H1 (cell line): Measurements from ENCODE around the gene THPO. TPM values are rescaled to one million over a fixed set of nuclear protein-coding genes. Genes with fewer than 3 reads are reported as not detected.

ENCODE experiments used
- CTCF ChIA-PET: fragments of 300-600 bp; sonication (Branson Sonifier 250); formaldehyde crosslinking; loops from one replicate; lab custom pipeline; 2021; ENCODE audit not compliant: partially characterized antibody; lab: Charles Lee
- POLR2A ChIA-PET: fragments of 300-600 bp; sonication (Branson Sonifier 250); formaldehyde crosslinking; loops from one replicate; lab custom pipeline; 2021; ENCODE audit warnings: inconsistent platforms; ENCODE audit not compliant: partially characterized antibody; lab: Charles Lee
- DNase-seq, 2 experiments: peaks; one replicate each; pipeline versions ENCODE4 v3.0.0 to v3.0.0-alpha.2; 2010 to 2022; ENCODE audit warnings: low spot score in 2 of 2, low read depth in 1 of 2, mixed read lengths in 1 of 2
- FAIRE-seq: peaks from 2 replicates; lab custom pipeline; 2011; peaks lifted over from hg19 to GRCh38; lab: Jason Lieb, UNC
- H2AFZ ChIP-seq: 2 replicates; pipeline ENCODE4 v1.8.1; 2012; ENCODE audit warnings: low read length, inconsistent platforms
- H2AK5ac ChIP-seq: 2 replicates; pipeline ENCODE4 v1.6.1; 2013; ENCODE audit warnings: low read depth, low read length
- H2BK120ac ChIP-seq: replicated peaks from 2 replicates; pipeline ENCODE3; 2013; ENCODE audit warnings: low read depth, low read length, inconsistent platforms
- H2BK12ac ChIP-seq: 2 replicates; pipeline ENCODE4 v1.6.1; 2013; ENCODE audit warnings: low read depth, low read length
- H2BK15ac ChIP-seq: 2 replicates; pipeline ENCODE4 v1.6.1; 2013; ENCODE audit warnings: low read length
- H2BK20ac ChIP-seq: 2 replicates; pipeline ENCODE4 v1.6.1; 2013; ENCODE audit warnings: low read length
- H2BK5ac ChIP-seq: 2 replicates; pipeline ENCODE4 v1.6.1; 2013; ENCODE audit warnings: low read depth, low read length
- H3K14ac ChIP-seq: 2 replicates; pipeline ENCODE4 v1.6.1; 2013; ENCODE audit warnings: inconsistent platforms; ENCODE audit not compliant: insufficient read length
- H3K18ac ChIP-seq: 2 replicates; pipeline ENCODE4 v1.6.1; 2013; ENCODE audit warnings: low read length; ENCODE audit errors: extremely low read depth
- H3K23ac ChIP-seq: 2 replicates; pipeline ENCODE4 v1.6.1; 2013; ENCODE audit warnings: inconsistent platforms; ENCODE audit not compliant: insufficient read length
- H3K23me2 ChIP-seq: 2 replicates; pipeline ENCODE4 v1.6.1; 2013; ENCODE audit warnings: low read depth, low read length
- H3K27ac ChIP-seq: 2 replicates; pipeline ENCODE4 v1.6.1; 2011; ENCODE audit warnings: low read depth, low read length, inconsistent platforms
- H3K27me3 ChIP-seq, 4 experiments: replicated peaks in 1 of 4; 1 replicate in 1 of 4; 2 replicates in 3 of 4; pipeline versions ENCODE4 v1.6.1 to v1.8.1; 2011 to 2013; ENCODE audit warnings: low read length in 3 of 4, mild to moderate bottlenecking in 3 of 4, inconsistent platforms in 2 of 4, mixed read lengths in 2 of 4, moderate library complexity in 1 of 4; ENCODE audit not compliant: control insufficient read depth in 3 of 4, insufficient read depth in 3 of 4; ENCODE audit errors: extremely low read depth in 1 of 4
- H3K36me3 ChIP-seq, 4 experiments: 2 replicates each; pipeline versions ENCODE4 v1.6.1 to v1.8.1; 2011 to 2013; ENCODE audit warnings: mild to moderate bottlenecking in 4 of 4, low read length in 3 of 4, moderate library complexity in 2 of 4, control low read depth in 1 of 4, inconsistent platforms in 1 of 4; ENCODE audit not compliant: insufficient read depth in 4 of 4, control insufficient read depth in 2 of 4
- H3K4ac ChIP-seq: replicated peaks from 2 replicates; pipeline ENCODE3; 2013; ENCODE audit warnings: low read length, low read depth, mixed read lengths, inconsistent platforms; ENCODE audit not compliant: insufficient read length
- H3K4me1 ChIP-seq, 4 experiments: replicated peaks in 1 of 4; 1 replicate in 1 of 4; 2 replicates in 3 of 4; pipeline versions ENCODE4 v1.6.1 to v1.8.1; 2011 to 2013; ENCODE audit warnings: low read length in 3 of 4, inconsistent platforms in 2 of 4, mixed read lengths in 1 of 4; ENCODE audit not compliant: insufficient read depth in 4 of 4, control insufficient read depth in 3 of 4
- H3K4me2 ChIP-seq, 2 experiments: 2 replicates each; pipeline versions ENCODE4 v1.6.1 to v1.8.1; 2011 to 2013; ENCODE audit warnings: low read depth in 2 of 2, low read length in 2 of 2, control low read depth in 1 of 2, inconsistent platforms in 1 of 2, mild to moderate bottlenecking in 1 of 2; ENCODE audit not compliant: insufficient read depth in 1 of 2
- H3K4me3 ChIP-seq, 4 experiments: fragments of 200-600, 300-600 bp in 1 of 4; sonication (generic), shearing (Covaris generic), sonication (Bioruptor Twin) in 1 of 4; 2 replicates each; pipeline versions ENCODE4 v1.5.1 to v1.8.1; 2011 to 2016; ENCODE audit warnings: low read length in 4 of 4, low read depth in 3 of 4, control low read depth in 2 of 4, inconsistent platforms in 2 of 4, mild to moderate bottlenecking in 2 of 4, mixed read lengths in 1 of 4, moderate library complexity in 1 of 4; ENCODE audit not compliant: insufficient read depth in 2 of 4; ENCODE audit errors: extremely low read depth in 1 of 4
- H3K56ac ChIP-seq: replicated peaks from 2 replicates; pipeline ENCODE3; 2013; ENCODE audit warnings: low read depth, mild to moderate bottlenecking, mixed read lengths, low read length, inconsistent platforms; ENCODE audit not compliant: insufficient read length
- H3K79me1 ChIP-seq: 2 replicates; pipeline ENCODE4 v1.6.1; 2013; ENCODE audit warnings: low read depth, low read length, control low read depth
- H3K79me2 ChIP-seq, 2 experiments: 2 replicates each; pipeline versions ENCODE4 v1.6.1 to v1.8.1; 2012 to 2013; ENCODE audit warnings: low read length in 2 of 2, mild to moderate bottlenecking in 2 of 2, inconsistent platforms in 1 of 2; ENCODE audit not compliant: insufficient read depth in 2 of 2, control insufficient read depth in 1 of 2
- H3K9ac ChIP-seq, 4 experiments: replicated peaks in 1 of 4; 1 replicate in 1 of 4; 2 replicates in 3 of 4; pipeline versions ENCODE4 v1.6.1 to v1.8.1; 2011 to 2013; ENCODE audit warnings: low read depth in 3 of 4, low read length in 3 of 4, control low read depth in 2 of 4, mild to moderate bottlenecking in 2 of 4, moderate library complexity in 2 of 4, inconsistent platforms in 1 of 4; ENCODE audit errors: extremely low read depth in 1 of 4
- H3K9me3 ChIP-seq, 2 experiments: 2 replicates each; pipeline versions ENCODE4 v1.6.1 to v1.8.1; 2012 to 2013; ENCODE audit warnings: mild to moderate bottlenecking in 2 of 2, moderate library complexity in 2 of 2, control low read depth in 1 of 2, inconsistent platforms in 1 of 2, low read depth in 1 of 2, low read length in 1 of 2, mixed read lengths in 1 of 2; ENCODE audit not compliant: insufficient read depth in 2 of 2
- H4K20me1 ChIP-seq, 2 experiments: replicated peaks in 1 of 2; 2 replicates each; pipeline versions ENCODE3 to v1.8.1; 2011 to 2013; ENCODE audit warnings: inconsistent platforms in 2 of 2, low read length in 2 of 2, mild to moderate bottlenecking in 1 of 2; ENCODE audit not compliant: insufficient read depth in 2 of 2, control insufficient read depth in 1 of 2
- H4K5ac ChIP-seq: 2 replicates; pipeline ENCODE4 v1.6.1; 2013; ENCODE audit warnings: low read length, low read depth, mixed read lengths, inconsistent platforms; ENCODE audit not compliant: insufficient read length
- H4K8ac ChIP-seq: 2 replicates; pipeline ENCODE4 v1.8.0; 2013; ENCODE audit warnings: mild to moderate bottlenecking, moderate library complexity, low read length, inconsistent platforms; ENCODE audit not compliant: insufficient read depth; ENCODE audit errors: extremely low read depth
- H4K91ac ChIP-seq: replicated peaks from 2 replicates; pipeline ENCODE3; 2013; ENCODE audit warnings: low read length, mixed read lengths, inconsistent platforms; ENCODE audit not compliant: insufficient read length
- CHD1 ChIP-seq: IDR thresholded peaks from 2 replicates; pipeline ENCODE4 v1.6.1; 2012; ENCODE audit warnings: low read depth, low read length, improper control_type of control experiment
- POLR2AphosphoS5 ChIP-seq: IDR thresholded peaks from 2 replicates; pipeline ENCODE4 v1.6.1; 2011; ENCODE audit warnings: low read depth, low read length
- POU5F1 ChIP-seq: IDR thresholded peaks from 2 replicates; pipeline ENCODE4 v1.6.1; 2011; ENCODE audit warnings: low read depth, mild to moderate bottlenecking, low read length, moderate library complexity
- WGBS, 2 experiments: shearing (Covaris generic) in 1 of 2; methylation state at CpG; one replicate each; pipeline versions ENCODE4 v1.1.6 to v1.1.7; 2013 to 2015; ENCODE audit warnings: low lambda C conversion rate in 2 of 2, mixed read lengths in 2 of 2, inconsistent platforms in 1 of 2, low coverage in 1 of 2, missing lambda C conversion rate in 1 of 2; ENCODE audit not compliant: insufficient replicate concordance in 2 of 2, insufficient coverage in 1 of 2, insufficient read length in 1 of 2; ENCODE audit errors: extremely low coverage in 1 of 2, missing lambda C conversion rate in 1 of 2; 5-methylcytosine and 5-hydroxymethylcytosine counted together
- polyA plus RNA-seq, 7 experiments: library from polyadenylated mRNA; depleted of rRNA in 3 of 7; stranded (reverse) in 5 of 7; unstranded in 2 of 7; fragments of >200 nt in 5 of 7; fragments of 200-250 nt in 2 of 7; gene quantifications; 1 replicate in 5 of 7; 2 replicates in 1 of 7; 4 replicates in 1 of 7; pipeline versions ENCODE4 v1.2.1 to v1.2.3, GENCODE V29; 2011 to 2013; ENCODE audit warnings: missing spikeins in 2 of 7, mixed read lengths in 2 of 7
- total RNA-seq: library from RNA; stranded (reverse); fragmentation: NEBNext Ultra II Directional; extraction: Animal tissue kit (Norgen Biotek cat#: 25700); gene quantifications from 2 replicates; pipeline ENCODE4 v1.2.1, GENCODE V29; 2021

THPO gene
- total and polyA plus RNA-seq, 2 of the 8 experiments (the other 6 are each of a cell fraction or from before 2014, with no cell fraction given) = 0.82 to 1.2 TPM

DNA sequence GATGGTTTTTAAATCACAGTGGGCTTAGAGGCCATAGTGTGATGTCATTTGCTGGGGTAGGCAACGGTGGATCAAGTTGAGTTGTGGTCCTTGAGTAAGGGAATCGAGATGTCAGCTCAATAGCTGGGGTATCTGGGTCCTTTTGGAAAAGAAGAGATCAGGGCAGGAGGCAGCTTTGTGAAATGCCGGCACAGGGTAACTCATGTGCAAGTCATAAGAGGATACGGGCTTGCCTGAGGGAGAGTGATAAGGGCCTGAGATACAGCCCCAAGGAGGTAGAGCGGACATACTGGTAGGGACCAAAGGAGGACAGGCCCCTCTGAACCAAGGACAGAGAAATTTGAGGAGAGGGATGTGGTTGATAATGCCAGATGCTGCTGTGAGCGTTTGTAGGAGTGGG is 44.8 kb downstream of the THPO start:
- 0 out of 4 replicates have a peak, but pooled peaks cover 0 to 2% of the 10 kb centered on the region in 2 experiments for H3K79me2 ChIP-seq
- no peak overlapping the region for H4K5ac ChIP-seq
- no peak overlapping the region for H2BK120ac ChIP-seq
- peaks cover 39 to 66% (median 59%) of the 10 kb centered on the region in 4 experiments for H3K36me3 ChIP-seq
- no peak overlapping the region for H3K4me2 ChIP-seq
- no peak for DNase-seq
- no peak overlapping the region for H2AFZ ChIP-seq
- H4K91ac ChIP-seq = no peak overlapping the region
- ChIA-PET CTCF (interaction anchor here (1.2 kb wide), 1 partner anchor 17 kb away, joined by 4 read pairs; no protein-coding TSS in a partner anchor), POLR2A (interaction anchor here (1.0 to 2.0 kb wide), 4 partner anchors 9 to 15 kb away, joined by 3 to 16 read pairs (median 9); no protein-coding TSS in a partner anchor)
- TF ChIP-seq POU5F1 (no peak), CHD1 (no peak), POLR2AphosphoS5 (0 out of 2 replicates have a peak, but pooled peaks have one; percentile 14)
- H3K79me1 ChIP-seq = peaks cover 11% of the 10 kb centered on the region
- H3K4ac ChIP-seq = no peak overlapping the region
- no peak overlapping the region for H3K14ac ChIP-seq
- no peak overlapping the region for H2BK5ac ChIP-seq
- no peaks in the 10 kb centered on the region for H3K9me3 ChIP-seq
- H2AK5ac ChIP-seq = no peak overlapping the region
- WGBS, 2 experiments = 95% methylated on average over 6 of the region's 6 CpGs; no CpG with 5 or more reads in 1 of the 2 experiments
- FAIRE-seq = no peak
- no peak overlapping the region for H3K9ac ChIP-seq
- H3K23ac ChIP-seq = no peak overlapping the region
- H3K56ac ChIP-seq = no peak overlapping the region
- H3K4me1 ChIP-seq = peaks cover 0 to 16% (median 12%) of the 10 kb centered on the region in 4 experiments; a peak in 6 of 7 replicates
- no peak overlapping the region for H2BK12ac ChIP-seq
- H3K27ac ChIP-seq = no peak overlapping the region
- no peak overlapping the region for H2BK15ac ChIP-seq
- peaks cover 17 to 31% of the 10 kb centered on the region in 2 experiments for H4K20me1 ChIP-seq
- H3K27me3 ChIP-seq = no peaks in the 10 kb centered on the region
- peaks cover 12% of the 10 kb centered on the region for H3K23me2 ChIP-seq
- H3K18ac ChIP-seq = no peak overlapping the region
- no peak overlapping the region for H3K4me3 ChIP-seq
- no peak overlapping the region; the same call in 1 of the 2 replicates for H4K8ac ChIP-seq
- H2BK20ac ChIP-seq = no peak overlapping the region
